Effector memory CD8-positive, alpha-beta T cell (primary cell): ENCODE data around the gene GRIK3.

Experiments used
- ATAC-seq: fragments of 150-1000 bp; cut with Tn5 transposase; replicated peaks from 2 replicates; pipeline ENCODE4 v1.10.0; 2021; ENCODE audit warnings: mild to moderate bottlenecking, moderate library complexity
- DNase-seq, 3 experiments: peaks; one replicate each; pipeline ENCODE4 v3.0.0; 2021
- H3K27ac Mint-ChIP-seq, 2 donors: one replicate each; pipeline ENCODE4 v1.8.0; 2022; ENCODE audit warnings: mild to moderate bottlenecking in 2 of 2, mixed read lengths in 2 of 2, moderate library complexity in 2 of 2
- H3K27me3 Mint-ChIP-seq, 2 donors: one replicate each; pipeline ENCODE4 v1.8.0; 2022; ENCODE audit warnings: mixed read lengths in 2 of 2
- H3K36me3 Mint-ChIP-seq: one replicate; pipeline ENCODE4 v1.8.0; 2022; ENCODE audit warnings: mild to moderate bottlenecking, moderate library complexity, mixed read lengths; ENCODE audit not compliant: insufficient read depth
- H3K4me1 Mint-ChIP-seq, 2 donors: one replicate each; pipeline ENCODE4 v1.8.0; 2022; ENCODE audit warnings: low read depth in 2 of 2, mixed read lengths in 2 of 2
- H3K4me3 Mint-ChIP-seq, 2 donors: one replicate each; pipeline ENCODE4 v1.8.0; 2022; ENCODE audit warnings: mild to moderate bottlenecking in 2 of 2, mixed read lengths in 2 of 2, moderate library complexity in 2 of 2
- H3K9me3 Mint-ChIP-seq, 2 donors: one replicate each; pipeline ENCODE4 v1.8.0; 2022; ENCODE audit warnings: mixed read lengths in 2 of 2

GRIK3 gene

GRCh38 chr1:36843906-36844610, 190.3 kb downstream of the GRIK3 start:
- H3K27me3 Mint-ChIP-seq, result peaks cover 12 to 49% of the 10 kb centered on the region in 2 donors
- DNase-seq (no peak), ATAC-seq (no peak)
- peaks cover 0 to 2% of the 10 kb centered on the region in 2 donors for H3K4me1 Mint-ChIP-seq
- H3K27ac Mint-ChIP-seq, result no peak overlapping the region
- H3K4me3 Mint-ChIP-seq, result no peak overlapping the region
- H3K9me3 Mint-ChIP-seq, result no peaks in the 10 kb centered on the region
- H3K36me3 Mint-ChIP-seq, result no peaks in the 10 kb centered on the region

- Mint-ChIP-seq H3K36me3 (no peaks in the 10 kb centered on the region), H3K27ac (no peak overlapping the region), H3K4me1 (peaks cover 0 to 2% of the 10 kb centered on the region in 2 donors), H3K9me3 (no peaks in the 10 kb centered on the region), H3K4me3 (no peak overlapping the region), H3K27me3 (peaks cover 17 to 58% of the 10 kb centered on the region in 2 donors)
- no peak for ATAC-seq
- no peak for DNase-seq
Measured at GRCh38 chr1:36843027-36843426, 191.3 kb downstream of the GRIK3 start.

GRCh38 chr1:36842448-36842847, 191.9 kb downstream of the GRIK3 start:
- H3K4me1 Mint-ChIP-seq, result peaks cover 0 to 2% of the 10 kb centered on the region in 2 donors
- H3K27me3 Mint-ChIP-seq, result peaks cover 23 to 63% of the 10 kb centered on the region in 2 donors
- no peak overlapping the region for H3K4me3 Mint-ChIP-seq
- H3K9me3 Mint-ChIP-seq, result no peaks in the 10 kb centered on the region
- no peak overlapping the region for H3K27ac Mint-ChIP-seq
- ATAC-seq (no peak), DNase-seq (no peak)
- no peaks in the 10 kb centered on the region for H3K36me3 Mint-ChIP-seq

GRCh38 chr1:36839485-36839884, 194.8 kb downstream of the GRIK3 start:
- H3K36me3 Mint-ChIP-seq, result no peaks in the 10 kb centered on the region
- ATAC-seq (no peak), DNase-seq (no peak)
- no peaks in the 10 kb centered on the region for H3K9me3 Mint-ChIP-seq
- H3K4me3 Mint-ChIP-seq, result no peak overlapping the region
- no peak overlapping the region for H3K27ac Mint-ChIP-seq
- no peaks in the 10 kb centered on the region for H3K4me1 Mint-ChIP-seq
- peaks cover 43 to 77% of the 10 kb centered on the region in 2 donors for H3K27me3 Mint-ChIP-seq

GRCh38 chr1:36838888-36839287, 195.4 kb downstream of the GRIK3 start:
- ATAC-seq (no peak), DNase-seq (no peak)
- Mint-ChIP-seq H3K27me3 (peaks cover 45 to 80% of the 10 kb centered on the region in 2 donors), H3K9me3 (no peaks in the 10 kb centered on the region), H3K4me3 (no peak overlapping the region), H3K27ac (no peak overlapping the region), H3K36me3 (no peaks in the 10 kb centered on the region), H3K4me1 (no peaks in the 10 kb centered on the region)

- peaks cover 47 to 82% of the 10 kb centered on the region in 2 donors for H3K27me3 Mint-ChIP-seq
- no peaks in the 10 kb centered on the region for H3K4me1 Mint-ChIP-seq
- DNase-seq (no peak), ATAC-seq (no peak)
- H3K27ac Mint-ChIP-seq, result no peak overlapping the region
- no peak overlapping the region for H3K4me3 Mint-ChIP-seq
- no peaks in the 10 kb centered on the region for H3K9me3 Mint-ChIP-seq
- H3K36me3 Mint-ChIP-seq, result no peaks in the 10 kb centered on the region
Measured at GRCh38 chr1:36836916-36837315, 197.4 kb downstream of the GRIK3 start.

GRCh38 chr1:36836196-36836883, 198.0 kb downstream of the GRIK3 start:
- Mint-ChIP-seq H3K4me3 (no peak overlapping the region), H3K27me3 (peaks cover 41 to 82% of the 10 kb centered on the region in 2 donors), H3K9me3 (no peaks in the 10 kb centered on the region), H3K36me3 (no peaks in the 10 kb centered on the region), H3K4me1 (no peaks in the 10 kb centered on the region), H3K27ac (no peak overlapping the region)
- no peak for DNase-seq
- no peak for ATAC-seq

GRCh38 chr1:36835696-36836095, 198.6 kb downstream of the GRIK3 start:
- no peak for DNase-seq
- no peak overlapping the region for H3K27ac Mint-ChIP-seq
- H3K4me1 Mint-ChIP-seq, result no peaks in the 10 kb centered on the region
- H3K4me3 Mint-ChIP-seq, result no peak overlapping the region
- no peaks in the 10 kb centered on the region for H3K36me3 Mint-ChIP-seq
- peaks cover 37 to 82% of the 10 kb centered on the region in 2 donors for H3K27me3 Mint-ChIP-seq
- no peak for ATAC-seq
- no peaks in the 10 kb centered on the region for H3K9me3 Mint-ChIP-seq

GRCh38 chr1:36835017-36835695, 199.2 kb downstream of the GRIK3 start:
- H3K36me3 Mint-ChIP-seq, result no peaks in the 10 kb centered on the region
- ATAC-seq (no peak), DNase-seq (no peak)
- H3K4me3 Mint-ChIP-seq, result no peak overlapping the region
- peaks cover 38 to 86% of the 10 kb centered on the region in 2 donors for H3K27me3 Mint-ChIP-seq
- no peaks in the 10 kb centered on the region for H3K9me3 Mint-ChIP-seq
- H3K27ac Mint-ChIP-seq, result no peak overlapping the region
- H3K4me1 Mint-ChIP-seq, result no peaks in the 10 kb centered on the region

- no peak for ATAC-seq
- Mint-ChIP-seq H3K4me1 (no peaks in the 10 kb centered on the region), H3K9me3 (no peaks in the 10 kb centered on the region), H3K27me3 (peaks cover 44 to 91% of the 10 kb centered on the region in 2 donors), H3K36me3 (no peaks in the 10 kb centered on the region), H3K27ac (no peak overlapping the region), H3K4me3 (no peak overlapping the region)
- no peak for DNase-seq
Measured at GRCh38 chr1:36834586-36834985, 199.7 kb downstream of the GRIK3 start.

- no peaks in the 10 kb centered on the region for H3K36me3 Mint-ChIP-seq
- H3K9me3 Mint-ChIP-seq, result no peaks in the 10 kb centered on the region
- H3K4me3 Mint-ChIP-seq, result no peak overlapping the region
- H3K27me3 Mint-ChIP-seq, result peaks cover 24 to 81% of the 10 kb centered on the region in 2 donors
- DNase-seq (no peak), ATAC-seq (no peak)
- no peak overlapping the region for H3K27ac Mint-ChIP-seq
- H3K4me1 Mint-ChIP-seq, result no peaks in the 10 kb centered on the region
Measured at GRCh38 chr1:36831186-36831810, 203.0 kb downstream of the GRIK3 start.

GRCh38 chr1:36829961-36830360, 204.4 kb downstream of the GRIK3 start:
- H3K4me1 Mint-ChIP-seq, result no peaks in the 10 kb centered on the region
- DNase-seq (no peak), ATAC-seq (no peak)
- no peak overlapping the region for H3K4me3 Mint-ChIP-seq
- no peak overlapping the region for H3K27ac Mint-ChIP-seq
- H3K36me3 Mint-ChIP-seq, result no peaks in the 10 kb centered on the region
- H3K27me3 Mint-ChIP-seq, result peaks cover 16 to 72% of the 10 kb centered on the region in 2 donors
- H3K9me3 Mint-ChIP-seq, result no peaks in the 10 kb centered on the region

- Mint-ChIP-seq H3K27ac (no peak overlapping the region), H3K36me3 (no peaks in the 10 kb centered on the region), H3K4me1 (no peaks in the 10 kb centered on the region), H3K4me3 (no peak overlapping the region), H3K9me3 (no peaks in the 10 kb centered on the region), H3K27me3 (peaks cover 21 to 75% of the 10 kb centered on the region in 2 donors)
- DNase-seq (no peak), ATAC-seq (no peak)
Measured at GRCh38 chr1:36829066-36829465, 205.2 kb downstream of the GRIK3 start.
